ES-I3 (cell line): Measurements from ENCODE around the gene SYT9.

Experiments used
- H3K36me3 ChIP-seq: 2 replicates; pipeline ENCODE4 v1.6.1; 2013; ENCODE audit warnings: mild to moderate bottlenecking, low read length, control low read depth, moderate library complexity; ENCODE audit not compliant: insufficient read depth
- H3K4me1 ChIP-seq: 2 replicates; pipeline ENCODE4 v1.6.1; 2013; ENCODE audit warnings: mild to moderate bottlenecking, control low read depth, low read length; ENCODE audit not compliant: insufficient read depth
- H3K9ac ChIP-seq: 2 replicates; pipeline ENCODE4 v1.6.1; 2013; ENCODE audit warnings: low read depth, mild to moderate bottlenecking, low read length, moderate library complexity
- H3K9me3 ChIP-seq: 2 replicates; pipeline ENCODE4 v1.6.1; 2013; ENCODE audit warnings: mild to moderate bottlenecking, low read length, moderate library complexity; ENCODE audit not compliant: control insufficient read depth, insufficient read depth

The SYT9 gene

DNA sequence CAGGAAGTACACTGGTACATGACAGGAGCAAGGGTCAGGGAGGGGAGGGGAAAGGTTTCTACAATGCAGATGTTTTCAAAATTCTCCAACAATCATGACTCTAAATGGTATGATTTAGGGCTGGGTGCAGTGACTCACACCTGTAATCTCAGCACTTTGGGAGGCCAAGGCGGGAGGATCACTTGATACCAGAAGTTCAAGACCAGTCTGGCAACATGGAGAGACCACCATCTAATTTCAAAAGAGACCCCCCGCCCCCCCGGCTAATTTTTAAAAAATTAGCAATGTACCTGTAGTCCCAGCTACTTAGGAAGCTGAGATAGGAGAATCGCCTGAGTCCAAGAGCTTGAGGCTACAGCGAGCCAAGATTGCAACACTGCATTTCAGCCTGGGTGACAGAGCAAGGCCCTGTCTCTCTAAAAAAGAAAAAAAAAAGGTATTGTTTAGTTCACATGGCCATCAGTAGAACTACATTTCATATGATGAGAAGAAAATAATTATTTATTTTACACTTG lies 217.7 kb downstream of the SYT9 start:
- H3K4me1 ChIP-seq, result no peaks in the 10 kb centered on the region
- no peaks in the 10 kb centered on the region for H3K36me3 ChIP-seq
- H3K9me3 ChIP-seq, result no peaks in the 10 kb centered on the region
- H3K9ac ChIP-seq, result no peak overlapping the region

DNA sequence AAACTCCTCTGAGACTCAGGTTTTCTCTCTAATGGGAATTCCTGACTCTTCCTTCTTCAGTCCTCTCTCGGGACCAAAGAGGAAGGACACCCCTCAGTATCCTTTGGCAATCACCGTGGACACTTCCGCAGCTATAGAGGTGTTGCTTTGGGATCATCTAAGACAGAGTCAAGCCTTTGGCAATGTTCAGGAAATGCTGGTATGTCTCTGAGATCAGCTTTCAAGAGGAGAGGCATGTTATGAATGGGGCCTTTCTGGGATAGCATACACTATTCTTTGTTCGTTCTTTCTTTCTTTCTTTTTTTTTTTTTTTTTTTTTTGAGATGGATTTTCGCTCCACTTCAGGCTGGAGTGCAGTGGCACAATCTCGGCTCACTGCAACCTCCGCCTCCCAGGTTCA lies 219.4 kb downstream of the SYT9 start:
- H3K36me3 ChIP-seq, result no peaks in the 10 kb centered on the region
- H3K9me3 ChIP-seq, result no peaks in the 10 kb centered on the region
- H3K4me1 ChIP-seq, result no peaks in the 10 kb centered on the region
- H3K9ac ChIP-seq, result no peak overlapping the region

DNA sequence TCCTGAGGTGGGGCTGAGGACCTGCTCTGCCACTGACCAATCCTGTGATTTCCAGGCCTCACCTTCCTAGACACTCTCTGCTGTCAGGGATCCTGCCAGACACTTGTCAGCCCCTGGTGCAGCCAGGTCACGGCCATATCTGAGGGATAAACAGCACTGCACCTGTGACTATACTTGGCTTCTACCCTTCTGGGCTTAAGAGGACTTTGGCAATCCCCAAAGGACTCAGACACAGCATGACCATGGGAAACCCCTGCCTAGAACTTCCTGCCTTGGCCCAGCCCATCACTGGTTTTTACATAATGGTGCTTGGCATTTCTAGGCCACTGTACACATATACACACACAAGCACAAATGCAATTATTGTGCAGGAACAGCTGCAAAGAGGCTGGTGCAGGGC lies 222.0 kb downstream of the SYT9 start:
- no peaks in the 10 kb centered on the region for H3K4me1 ChIP-seq
- H3K9ac ChIP-seq, result no peak overlapping the region
- H3K9me3 ChIP-seq, result no peaks in the 10 kb centered on the region
- H3K36me3 ChIP-seq, result no peaks in the 10 kb centered on the region

DNA sequence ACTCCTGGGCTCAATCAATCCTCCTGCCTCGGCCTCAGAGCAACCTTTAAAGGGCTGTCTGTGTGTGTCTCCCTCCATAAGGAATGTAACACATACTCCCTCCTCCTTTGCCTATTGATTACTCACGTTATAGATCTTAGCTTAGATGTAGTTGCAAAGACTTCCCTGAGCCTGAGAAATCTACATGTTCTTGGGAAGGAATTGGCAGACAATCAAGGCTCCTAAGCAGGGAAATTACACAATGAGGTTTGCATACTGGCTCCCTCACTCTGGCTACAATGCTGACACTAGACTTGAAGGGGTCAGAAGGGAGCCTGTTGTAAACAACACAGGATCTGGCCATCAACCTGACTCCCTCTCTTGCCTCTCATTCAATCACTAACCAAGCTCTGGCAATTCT lies 228.4 kb downstream of the SYT9 start:
- no peaks in the 10 kb centered on the region for H3K36me3 ChIP-seq
- no peaks in the 10 kb centered on the region for H3K9me3 ChIP-seq
- peaks cover 6% of the 10 kb centered on the region; the same call in 1 of the 2 replicates for H3K4me1 ChIP-seq
- no peak overlapping the region for H3K9ac ChIP-seq

DNA sequence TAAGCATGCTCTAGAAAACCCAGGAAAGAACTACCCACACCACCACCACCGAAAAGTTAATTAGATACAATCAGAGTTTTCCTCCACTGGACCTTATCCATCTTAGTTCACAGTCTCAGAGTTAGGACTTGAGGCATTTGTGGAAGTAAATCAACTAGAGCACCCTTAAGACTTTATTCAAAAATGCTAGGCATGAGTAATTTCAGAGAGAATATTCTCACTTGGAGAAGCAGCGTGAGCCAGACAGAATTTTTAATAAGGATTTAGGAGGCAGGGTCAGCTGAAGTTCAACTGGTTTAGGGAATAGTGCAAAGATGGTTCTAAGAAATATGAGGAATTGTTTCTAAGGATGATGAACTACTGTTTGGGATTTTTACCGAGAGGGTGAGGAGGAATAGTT lies 232.4 kb downstream of the SYT9 start:
- H3K9me3 ChIP-seq, result no peaks in the 10 kb centered on the region
- H3K9ac ChIP-seq, result no peak overlapping the region
- H3K4me1 ChIP-seq, result peaks cover 7% of the 10 kb centered on the region; the same call in 1 of the 2 replicates
- H3K36me3 ChIP-seq, result no peaks in the 10 kb centered on the region

DNA sequence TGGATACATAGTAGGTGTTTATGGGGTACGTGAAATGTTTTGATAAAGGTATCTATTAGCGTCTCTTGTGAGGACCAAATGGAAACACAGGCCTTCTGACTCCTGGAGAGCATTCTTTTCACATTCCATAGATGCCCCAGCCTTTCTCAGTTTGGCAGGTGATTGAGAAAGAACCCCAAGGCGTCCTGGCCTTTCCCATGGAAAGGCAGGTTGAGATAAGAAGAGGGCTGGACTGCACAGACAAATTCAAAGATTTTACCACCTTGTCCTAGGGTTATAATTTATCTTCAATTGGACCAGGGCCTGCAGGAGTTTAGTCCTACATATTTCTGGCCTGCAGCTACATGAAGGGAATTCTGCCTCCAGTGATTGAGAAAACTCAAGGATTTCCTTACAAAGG lies 232.9 kb downstream of the SYT9 start:
- no peaks in the 10 kb centered on the region for H3K9me3 ChIP-seq
- H3K36me3 ChIP-seq, result no peaks in the 10 kb centered on the region
- H3K9ac ChIP-seq, result no peak overlapping the region
- H3K4me1 ChIP-seq, result peaks cover 7% of the 10 kb centered on the region; the same call in 1 of the 2 replicates

DNA sequence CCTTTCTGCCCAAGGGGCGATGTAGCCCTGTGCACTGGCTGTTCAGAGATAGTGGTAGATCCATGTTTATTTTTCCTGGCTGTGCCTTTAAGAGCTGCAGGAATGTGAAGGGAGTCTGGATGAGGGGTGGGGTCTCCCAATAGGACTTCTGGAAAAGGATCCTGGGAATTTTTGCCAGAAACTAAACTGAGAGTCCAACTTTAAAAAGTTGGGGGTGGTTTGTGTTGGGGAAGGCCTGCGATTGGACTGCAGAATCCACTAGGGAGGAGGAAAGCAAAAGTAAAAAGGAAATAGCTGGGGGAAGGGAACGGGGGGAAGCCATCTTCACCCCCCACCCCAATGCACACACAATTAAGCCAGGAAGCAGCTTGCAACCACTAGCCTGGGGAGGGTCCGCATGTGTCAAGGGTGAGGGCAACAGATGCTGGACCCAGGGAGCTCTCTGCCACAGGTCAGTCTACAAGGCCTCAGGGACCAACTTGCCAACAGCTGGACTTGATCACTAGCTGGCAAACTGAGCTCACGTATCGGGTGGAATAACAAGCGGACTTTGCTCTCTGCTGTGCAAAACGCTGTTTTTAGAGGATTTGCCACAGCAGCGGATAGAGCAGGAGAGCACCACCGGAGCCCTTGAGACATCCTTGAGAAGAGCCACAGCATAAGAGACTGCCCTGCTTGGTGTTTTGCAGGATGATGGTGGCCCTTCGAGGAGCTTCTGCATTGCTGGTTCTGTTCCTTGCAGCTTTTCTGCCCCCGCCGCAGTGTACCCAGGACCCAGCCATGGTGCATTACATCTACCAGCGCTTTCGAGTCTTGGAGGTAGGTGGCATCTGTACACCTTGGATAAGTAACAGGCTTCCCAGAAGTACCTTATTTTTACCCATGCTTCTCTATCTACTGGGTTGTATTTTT lies 233.7 kb downstream of the SYT9 start, which contains the start of gene OLFML1:
TSS of gene OLFML1 (plus strand) at position 321 of the 912 bp plus-strand sequence. CDS start at position 691, 370 bp downstream.
- Histone ChIP-seq H3K36me3 (no peaks in the 10 kb centered on the region), H3K4me1 (peaks cover 10% of the 10 kb centered on the region), H3K9me3 (no peaks in the 10 kb centered on the region), H3K9ac (no peak within 1 kb of the TSS)

DNA sequence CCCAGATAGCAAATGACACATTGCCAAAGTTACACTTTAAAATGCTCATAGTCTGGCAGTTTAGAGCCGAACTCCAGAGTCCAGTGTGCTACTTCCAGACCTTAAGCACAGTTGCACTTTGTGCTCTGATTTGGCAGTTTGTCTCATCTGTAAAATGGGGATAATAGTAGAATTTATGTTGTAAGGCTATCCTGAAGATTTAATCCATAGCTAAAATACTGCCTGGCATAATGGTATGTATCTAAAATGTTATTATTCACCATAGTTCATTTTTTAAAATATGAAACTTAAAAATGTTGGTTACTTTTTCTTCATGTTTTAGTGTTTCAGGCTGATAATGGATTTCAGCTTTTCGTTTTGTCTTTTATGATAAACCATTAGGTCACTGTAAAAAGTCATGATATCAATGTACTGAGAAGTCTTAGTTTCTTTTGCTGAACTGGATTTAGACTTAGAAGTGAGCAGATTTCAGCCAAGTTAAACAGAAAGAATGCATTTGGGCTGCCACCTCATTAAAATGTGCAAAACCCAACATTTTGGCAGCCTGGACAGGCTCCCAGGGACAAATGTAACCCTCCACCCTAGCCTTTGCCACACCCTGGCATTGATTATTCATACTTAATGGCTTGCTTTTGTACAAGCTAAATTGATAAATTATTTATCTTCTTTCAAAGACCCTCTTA lies 234.5 kb downstream of the SYT9 start:
- H3K4me1 ChIP-seq, result peaks cover 15% of the 10 kb centered on the region
- no peaks in the 10 kb centered on the region for H3K9me3 ChIP-seq
- H3K36me3 ChIP-seq, result no peaks in the 10 kb centered on the region
- H3K9ac ChIP-seq, result no peak overlapping the region

DNA sequence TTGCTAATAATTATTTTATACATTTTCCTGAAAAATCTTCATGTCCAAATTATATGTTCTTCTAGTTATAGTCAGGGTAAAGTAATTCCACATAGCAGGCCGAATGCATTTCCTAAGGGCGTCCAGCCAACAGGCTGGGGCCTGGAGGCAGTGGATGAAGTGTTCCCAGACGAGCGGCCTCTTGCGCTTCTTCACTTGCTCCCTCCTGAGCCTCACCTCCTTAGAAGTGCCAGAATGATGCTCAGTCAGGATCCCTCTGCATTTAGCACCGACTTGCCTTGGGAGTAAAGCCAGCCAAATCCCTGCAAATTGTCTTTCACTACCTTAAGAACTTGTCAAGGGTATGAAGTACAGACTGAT lies 235.1 kb downstream of the SYT9 start:
- no peak overlapping the region for H3K9ac ChIP-seq

DNA sequence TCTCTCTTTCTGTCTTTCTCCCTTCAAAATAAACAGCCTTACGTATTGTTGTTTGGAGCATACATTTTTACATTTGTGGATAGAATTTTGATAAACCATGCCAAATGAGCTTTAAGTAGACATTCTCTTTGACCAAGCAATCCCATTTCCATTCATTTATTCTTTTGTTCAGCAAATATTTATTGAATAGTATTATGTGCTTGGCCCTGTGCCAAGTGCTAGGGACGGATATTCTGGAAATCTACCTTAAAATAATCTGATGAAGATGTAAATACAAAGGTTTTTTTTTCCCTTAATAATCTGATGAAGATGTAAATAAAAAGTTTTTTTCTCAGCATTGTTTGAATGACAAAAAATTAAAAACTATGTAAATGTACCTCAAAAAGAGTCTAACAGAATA lies 235.7 kb downstream of the SYT9 start:
- no peaks in the 10 kb centered on the region for H3K36me3 ChIP-seq

More for the DNA sequence above, 235.1 kb downstream of the SYT9 start:
- H3K9me3 ChIP-seq, result no peaks in the 10 kb centered on the region
- H3K36me3 ChIP-seq, result no peaks in the 10 kb centered on the region
- peaks cover 17% of the 10 kb centered on the region for H3K4me1 ChIP-seq

DNA sequence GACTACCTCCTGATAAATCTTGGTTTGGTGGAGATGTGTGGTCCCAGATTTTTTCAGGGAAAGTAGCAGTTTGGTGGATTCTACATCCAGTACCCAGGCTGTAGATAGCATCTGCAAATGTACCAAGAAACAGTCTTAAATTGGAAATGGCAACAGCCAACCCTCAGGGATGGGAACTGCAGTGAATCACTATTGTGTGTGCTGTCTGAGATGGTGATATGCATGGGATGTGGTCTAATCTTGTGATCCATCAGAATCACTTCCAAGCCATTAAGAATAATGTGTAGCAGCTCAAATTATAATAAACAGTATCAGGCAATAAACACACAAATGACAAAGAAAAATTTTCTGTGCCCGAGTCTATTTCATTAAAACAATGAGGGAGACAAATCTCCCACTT lies 237.0 kb downstream of the SYT9 start:
- Histone ChIP-seq H3K9ac (no peak overlapping the region), H3K36me3 (no peaks in the 10 kb centered on the region), H3K4me1 (peaks cover 17% of the 10 kb centered on the region), H3K9me3 (no peaks in the 10 kb centered on the region)

More for the DNA sequence above, 235.7 kb downstream of the SYT9 start:
- Histone ChIP-seq H3K9ac (no peak overlapping the region), H3K9me3 (no peaks in the 10 kb centered on the region), H3K4me1 (peaks cover 17% of the 10 kb centered on the region)

DNA sequence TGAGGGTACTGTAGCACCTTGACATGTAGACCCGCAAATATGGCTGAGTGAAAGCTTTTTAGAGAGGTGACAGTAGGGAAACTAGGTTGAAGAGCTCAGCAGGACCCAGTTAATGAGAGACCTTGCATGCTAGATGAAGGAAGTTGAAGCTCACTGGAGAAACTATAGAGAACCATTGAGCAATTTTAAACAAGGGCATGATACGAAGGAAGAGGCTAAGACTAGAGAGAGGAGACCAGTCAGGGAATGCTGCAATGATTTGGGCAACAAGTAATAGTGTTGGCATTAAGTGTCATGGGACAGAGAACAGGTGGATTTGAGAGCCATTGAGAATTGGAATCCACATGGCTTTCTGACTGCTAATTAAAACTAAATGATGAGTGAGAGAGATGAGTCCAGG lies 237.7 kb downstream of the SYT9 start:
- H3K4me1 ChIP-seq, result peaks cover 17% of the 10 kb centered on the region
- no peaks in the 10 kb centered on the region for H3K36me3 ChIP-seq
- no peak overlapping the region for H3K9ac ChIP-seq
- H3K9me3 ChIP-seq, result no peaks in the 10 kb centered on the region

DNA sequence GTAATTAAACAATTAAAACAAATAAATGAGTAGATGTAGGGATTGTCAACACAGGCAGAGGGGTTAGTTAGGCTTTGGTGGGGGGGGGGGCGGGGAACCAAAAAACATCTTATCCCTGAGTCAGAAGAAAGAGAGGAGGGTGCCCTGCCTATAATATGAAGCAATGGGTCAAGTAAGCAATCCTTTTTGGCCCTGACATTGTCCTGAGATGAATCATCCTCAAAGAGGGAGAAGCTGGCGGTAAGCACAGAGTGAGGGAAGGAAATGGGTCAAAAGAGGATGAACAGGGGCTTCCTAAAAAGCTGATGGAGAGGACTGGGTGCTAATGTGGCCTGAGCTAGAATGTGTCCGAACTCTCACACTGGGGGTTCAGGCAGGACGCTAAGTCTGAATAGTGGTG lies 238.3 kb downstream of the SYT9 start:
- H3K36me3 ChIP-seq, result no peaks in the 10 kb centered on the region
- H3K9ac ChIP-seq, result no peak overlapping the region
- peaks cover 11% of the 10 kb centered on the region for H3K4me1 ChIP-seq
- H3K9me3 ChIP-seq, result no peaks in the 10 kb centered on the region

DNA sequence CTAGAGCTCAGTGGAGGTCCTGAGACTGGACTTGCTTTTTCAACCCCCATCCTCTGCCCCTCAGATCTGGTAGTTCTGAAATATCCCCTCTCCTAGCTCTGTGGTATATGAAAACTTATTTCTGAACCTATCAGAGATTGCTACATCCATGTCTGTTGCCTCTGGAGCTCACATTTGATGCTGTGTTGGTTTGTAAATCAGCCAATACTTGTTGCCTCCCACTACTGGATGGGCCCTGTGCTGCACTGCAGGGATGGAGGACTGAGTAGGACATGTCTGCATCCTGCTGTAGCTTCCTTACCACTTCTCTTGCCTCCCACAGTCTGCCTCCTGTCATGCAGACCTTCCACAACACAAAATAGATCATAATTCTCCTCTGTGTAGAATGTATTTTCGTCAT lies 238.8 kb downstream of the SYT9 start:
- Histone ChIP-seq H3K9ac (no peak overlapping the region), H3K4me1 (peaks cover 9% of the 10 kb centered on the region; the same call in 1 of the 2 replicates), H3K36me3 (no peaks in the 10 kb centered on the region), H3K9me3 (no peaks in the 10 kb centered on the region)
